ENCODE results near the gene GPC3.
"Not testable (repeated sequence)": the region's sequence is repeated elsewhere in the genome, so short reads cannot be mapped to it uniquely, and the experiment has no call there.

GPC3 gene

DNA sequence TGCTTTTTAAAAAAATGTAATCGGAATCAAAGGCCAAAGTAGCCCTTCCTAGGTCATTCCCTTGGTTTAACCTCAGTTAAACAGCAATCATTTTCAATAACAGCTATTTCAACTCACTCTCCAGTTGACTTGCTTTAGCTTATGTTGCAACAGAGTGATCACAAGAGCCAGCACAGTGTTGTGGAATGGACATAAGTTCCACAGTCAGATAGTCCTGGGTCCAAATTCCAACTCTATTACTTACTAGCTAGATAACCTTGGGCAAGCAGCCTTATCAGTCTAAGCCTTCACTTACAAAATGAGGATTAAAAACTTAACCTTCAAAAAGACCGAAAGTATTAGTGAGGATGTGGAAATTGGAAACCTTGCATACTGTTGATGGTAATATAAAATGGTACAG lies 9.2 kb upstream of the GPC3 start:
- DNase-seq: no peak

DNA sequence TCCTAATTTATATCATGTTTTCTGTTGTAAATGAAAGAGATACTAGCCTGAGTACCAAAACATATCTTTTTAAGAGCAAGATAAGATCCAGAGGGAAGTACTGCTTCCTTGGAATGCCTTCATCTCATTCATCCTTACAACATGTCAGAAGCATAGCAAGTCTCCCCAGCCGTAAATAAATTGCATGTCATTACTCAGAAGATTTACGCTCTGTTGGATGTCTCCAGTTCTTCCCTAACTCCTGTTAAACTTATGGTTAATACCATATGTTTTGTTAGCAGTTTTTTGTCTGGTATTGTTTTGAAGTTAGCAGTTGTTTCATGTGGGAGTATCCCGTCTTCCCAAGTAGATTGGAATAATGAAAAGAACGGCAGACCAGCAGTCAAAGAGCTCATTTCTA lies 7.5 kb upstream of the GPC3 start:
- no peak for DNase-seq

DNA sequence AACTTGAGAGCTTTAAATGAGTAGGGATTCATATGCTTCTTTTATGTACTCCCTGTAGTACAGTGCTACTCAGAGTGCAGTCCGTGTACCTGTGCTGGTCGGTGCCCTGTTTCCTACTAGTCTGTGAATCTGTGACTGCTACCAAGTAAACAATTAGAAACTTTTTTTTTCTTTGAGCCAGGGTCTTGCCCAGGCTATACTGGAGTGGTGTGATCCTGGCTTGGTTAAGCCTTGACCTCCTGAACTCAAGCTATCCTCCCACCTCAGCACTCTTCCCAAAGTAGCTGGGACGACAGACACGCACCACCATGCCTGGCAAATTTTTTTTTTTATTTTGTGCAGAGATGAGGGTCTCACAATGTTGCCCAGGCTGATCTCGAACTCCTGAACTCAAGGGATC lies 6.4 kb upstream of the GPC3 start:
- DNase-seq: no peak

GRCh38 chrX:133991057-133991456 lies 5.7 kb upstream of the GPC3 start:
- DNase-seq: not testable (repeated sequence)

DNA sequence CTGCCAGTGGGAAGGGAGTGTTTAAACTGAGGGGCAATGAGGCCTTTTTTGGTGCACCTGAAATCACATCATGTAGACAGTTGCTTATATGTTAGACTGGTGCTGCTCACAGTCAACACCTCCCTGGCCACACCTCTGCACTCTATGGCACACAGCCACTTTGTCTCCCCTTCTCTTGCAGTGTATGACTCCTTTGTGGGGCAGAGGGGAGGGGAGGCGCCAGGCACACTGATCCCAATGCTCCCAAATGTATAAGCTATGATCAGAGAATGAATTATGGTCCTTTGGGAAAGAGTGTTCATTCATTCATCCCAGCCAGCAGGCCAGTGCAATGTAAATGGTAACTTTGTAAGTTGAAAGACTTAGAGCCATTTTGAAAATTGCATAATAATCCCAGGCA lies 4.6 kb upstream of the GPC3 start:
- DNase-seq: no peak

DNA sequence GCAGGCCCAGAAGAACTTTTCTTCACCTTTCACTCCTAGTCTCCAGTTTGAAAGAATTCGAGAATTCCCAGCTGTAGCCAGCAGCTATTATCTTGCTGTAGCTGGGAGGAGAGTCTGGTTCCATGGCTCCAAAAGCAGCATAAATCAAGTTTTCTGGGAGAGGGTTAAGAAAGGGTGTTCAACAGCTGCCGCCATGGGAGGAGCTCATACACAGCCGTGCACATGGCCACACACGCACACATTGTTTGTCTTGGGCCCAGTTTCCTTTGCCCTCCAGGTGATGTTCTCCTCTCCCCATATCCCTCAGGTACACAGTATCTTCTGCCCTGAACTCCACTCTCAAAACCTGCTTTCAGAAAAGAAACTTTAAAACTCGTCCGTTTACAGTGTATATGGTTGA lies 4.1 kb upstream of the GPC3 start:
- no peak for DNase-seq

GRCh38 chrX:133988010-133988409 lies 2.6 kb upstream of the GPC3 start:
- no peak for DNase-seq

GRCh38 chrX:133987188-133987587 lies 1.8 kb upstream of the GPC3 start:
- no peak for DNase-seq

DNA sequence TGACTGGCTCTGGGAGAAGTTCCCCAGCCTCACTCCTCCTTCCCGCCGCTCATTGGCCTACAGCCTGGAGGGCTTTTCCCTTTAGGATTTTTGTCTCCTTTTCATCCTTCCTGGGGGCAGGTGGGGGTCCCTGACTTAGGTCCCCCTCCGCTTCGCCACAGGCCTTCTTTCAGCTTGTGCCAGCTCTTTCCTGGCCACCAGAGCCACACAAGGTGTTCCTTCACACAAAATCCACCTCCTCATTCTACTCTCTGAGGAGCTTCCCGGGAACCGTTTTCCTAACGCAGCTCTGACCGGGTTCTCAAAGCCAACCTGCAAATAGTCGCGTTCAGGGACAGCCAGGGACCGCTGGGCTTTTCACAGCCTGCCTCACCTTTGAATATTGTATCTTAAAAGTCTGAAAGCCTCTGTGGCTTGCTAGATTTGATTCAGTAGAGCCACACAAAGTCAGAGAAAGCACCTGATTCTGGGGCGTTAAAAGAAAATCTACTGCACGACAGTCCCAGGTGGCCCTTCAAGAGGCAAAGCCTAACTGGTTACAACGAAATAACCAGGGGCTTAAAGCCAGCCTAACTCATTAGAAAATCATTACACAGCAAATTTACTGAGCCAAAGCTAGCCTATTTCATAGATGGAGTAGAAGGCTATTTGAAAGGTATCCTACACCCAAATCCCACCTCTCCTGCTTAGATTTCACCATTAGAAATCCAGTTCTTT lies 731 bp upstream of the GPC3 start:
- no peak for DNase-seq

- no peak for DNase-seq
These were observed 584 bp downstream of the GPC3 start for GRCh38 chrX:133984857-133985163.

GRCh38 chrX:133983974-133984845 lies 1.2 kb downstream of the GPC3 start:
- no peak for DNase-seq

- no peak for DNase-seq
These were observed 2.0 kb downstream of the GPC3 start for GRCh38 chrX:133983256-133983973.

DNA sequence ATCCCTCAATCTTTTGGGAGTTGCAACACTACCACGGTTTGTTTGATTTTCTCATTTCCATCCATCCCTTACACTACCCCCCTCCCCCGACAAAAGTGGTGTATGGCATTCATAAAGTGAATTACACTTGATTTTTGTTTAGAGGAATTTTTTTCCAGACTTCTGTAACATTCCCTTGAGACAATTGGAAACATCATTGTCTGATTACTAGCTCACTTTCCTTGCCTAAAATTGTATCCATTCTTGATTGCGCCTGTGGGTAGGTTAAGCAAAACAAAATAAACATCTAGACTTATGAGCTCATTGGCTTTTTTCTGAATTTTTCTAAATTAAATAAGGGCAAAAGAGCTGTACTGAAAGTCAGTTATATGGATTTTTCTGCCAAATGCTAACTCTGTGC lies 3.5 kb downstream of the GPC3 start:
- no peak for DNase-seq

DNA sequence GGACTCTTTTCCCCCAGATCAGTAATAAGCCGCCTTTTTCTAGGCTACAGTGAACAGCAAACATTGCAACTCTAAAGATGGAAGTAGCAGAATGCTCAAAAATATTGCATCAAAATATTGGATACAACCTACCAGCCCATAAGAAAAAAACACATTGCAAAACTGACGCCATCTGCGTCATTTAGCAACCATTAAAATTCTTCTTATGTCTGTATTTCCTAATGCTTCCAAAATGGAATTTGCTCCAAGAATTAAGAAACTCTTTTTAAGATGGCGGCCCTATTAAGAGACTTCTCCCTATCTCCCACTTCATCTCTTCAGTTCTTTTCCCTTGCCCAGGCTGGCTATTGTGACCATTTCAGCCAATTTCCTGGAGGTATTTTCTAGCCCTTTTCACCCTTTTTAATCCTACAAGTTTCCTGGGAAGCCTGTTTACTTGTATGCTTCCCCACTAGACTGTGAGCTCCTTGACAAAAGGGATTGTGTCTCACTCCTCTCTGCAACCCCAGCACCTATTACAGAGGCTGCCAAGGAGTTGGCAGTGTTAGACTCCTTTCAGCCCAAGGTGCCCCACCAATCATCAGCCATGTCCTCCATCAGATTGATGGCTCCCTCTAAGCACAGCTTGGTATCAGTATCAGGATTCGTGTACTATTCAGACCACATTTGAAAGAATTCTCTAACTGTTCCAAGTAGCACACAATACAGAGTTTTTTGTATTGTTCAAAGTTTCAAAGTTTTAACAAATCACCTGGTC lies 4.4 kb downstream of the GPC3 start:
- DNase-seq: no peak

DNA sequence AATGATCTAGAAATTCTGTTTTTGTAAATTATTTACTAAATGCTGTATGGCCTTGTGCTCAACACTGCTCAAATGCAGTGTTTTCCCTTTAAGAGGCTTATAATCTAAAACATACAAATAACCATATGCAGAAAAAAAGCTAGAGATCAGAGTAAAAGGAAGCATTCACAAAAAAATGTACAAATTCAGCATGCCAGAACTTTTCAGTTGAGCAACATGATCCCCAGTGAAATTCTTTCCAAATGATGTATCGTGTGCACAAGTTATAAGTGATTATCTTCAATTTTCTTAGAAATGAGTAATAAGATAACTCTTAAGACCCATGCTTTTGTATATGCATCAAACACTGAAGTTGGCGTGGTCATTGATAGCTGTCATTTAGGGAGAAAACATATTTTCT lies 5.0 kb downstream of the GPC3 start:
- DNase-seq: no peak

- DNase-seq: no peak
These were observed 5.7 kb downstream of the GPC3 start for GRCh38 chrX:133979641-133980230.

DNA sequence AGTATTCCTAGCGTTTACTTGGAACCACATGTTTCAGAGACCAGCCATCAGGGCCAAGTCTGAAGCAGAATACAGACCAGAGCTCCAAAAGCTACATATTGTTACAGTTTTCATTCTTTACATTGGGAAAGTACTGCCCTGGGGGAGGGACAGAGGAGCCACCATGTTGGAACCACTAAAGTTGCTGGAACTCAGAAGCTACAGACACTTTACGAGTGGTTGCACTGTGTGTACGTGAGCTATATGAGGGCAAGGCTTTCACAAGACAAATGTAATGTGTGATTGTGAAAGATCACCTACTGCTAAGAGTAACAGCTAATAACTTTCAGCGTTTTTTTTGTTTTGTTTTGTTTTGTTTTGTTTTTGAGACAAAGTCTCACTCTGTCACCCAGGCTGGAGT lies 11.7 kb downstream of the GPC3 start:
- DNase-seq: no peak

GRCh38 chrX:133972916-133973315 lies 12.5 kb downstream of the GPC3 start:
- no peak for DNase-seq

GRCh38 chrX:133971586-133971985 lies 13.8 kb downstream of the GPC3 start:
- DNase-seq: no peak

DNA sequence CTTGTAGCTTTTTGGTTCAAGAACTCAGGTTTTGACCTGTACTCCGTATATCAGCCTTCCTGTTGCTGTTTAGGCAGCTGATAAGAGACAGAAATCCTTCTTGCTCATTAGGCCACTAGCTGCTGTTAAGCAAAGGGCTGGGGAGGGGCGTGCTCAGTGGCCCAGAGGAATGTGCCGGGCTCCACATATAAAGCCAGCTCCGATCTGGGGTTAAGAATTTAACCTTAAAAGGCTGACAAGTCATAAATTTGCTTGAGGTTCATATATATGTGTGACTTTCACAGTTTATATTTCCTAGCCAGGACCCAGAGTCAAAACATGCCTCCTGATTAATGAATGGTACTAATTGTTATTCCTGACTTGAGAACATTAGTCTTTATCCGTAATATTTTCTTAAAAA lies 15.3 kb downstream of the GPC3 start:
- no peak for DNase-seq

DNA sequence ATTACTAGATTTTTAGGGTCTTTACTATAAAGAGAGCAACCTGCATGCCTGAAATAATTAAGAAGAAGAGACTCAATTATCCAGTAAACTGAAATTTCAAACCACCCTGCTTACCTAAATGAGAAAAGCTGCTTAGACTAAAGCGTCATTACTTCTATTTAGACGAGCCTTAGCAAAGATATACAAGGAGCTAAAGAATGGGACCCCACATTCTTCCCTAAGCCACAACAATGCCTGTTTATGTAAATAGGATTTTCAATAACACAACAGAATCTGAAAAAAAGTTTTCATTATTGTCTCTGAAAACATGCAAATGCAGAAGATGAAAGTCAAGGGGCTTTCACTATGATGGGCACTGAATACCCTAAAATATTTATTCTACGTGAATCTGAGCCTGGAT lies 16.2 kb downstream of the GPC3 start:
- DNase-seq: no peak

DNA sequence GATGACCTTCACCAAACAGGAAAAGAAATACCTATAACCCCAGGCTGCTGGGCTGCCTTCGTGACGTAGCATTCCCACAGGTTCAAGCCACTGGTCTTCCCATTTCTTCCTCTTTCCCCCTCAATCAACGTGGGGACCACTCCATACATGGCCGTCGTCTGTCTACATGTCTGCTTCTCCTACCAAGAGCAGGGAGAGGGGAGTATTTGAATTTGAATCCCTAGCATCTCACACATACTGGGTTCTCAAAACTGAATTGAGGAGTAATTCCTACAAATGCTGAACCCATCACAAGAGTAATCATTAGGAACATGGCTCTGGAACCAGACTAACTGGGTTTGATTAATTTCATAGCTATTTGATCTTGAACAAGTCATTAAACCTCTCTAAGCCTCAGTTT lies 17.3 kb downstream of the GPC3 start:
- no peak for DNase-seq

- no peak for DNase-seq
These were observed 19.2 kb downstream of the GPC3 start for GRCh38 chrX:133966199-133966598.

Data from activated CD4-positive, alpha-beta T cell treated with anti-CD3 and anti-CD28 coated beads, Interleukin-2, amount 50 U/mL, for 1 hour (primary cell).